PC-3 (cell line): ENCODE data around the gene TRPM1. TPM values are rescaled to one million over a fixed set of nuclear protein-coding genes. Genes with fewer than 3 reads are reported as not detected.

ENCODE experiments used
- ATAC-seq: fragments of 200-7000 bp; cut with Tn5 transposase; 2 replicates; pipeline ENCODE4 v1.9.1; 2020; ENCODE audit warnings: mild to moderate bottlenecking, moderate library complexity
- BruUV-seq: library from RNA; stranded (reverse); fragments of 400-500 nt; replicated peaks from 2 replicates; lab custom pipeline; 2021; lab: Mats Ljungman, UMichigan
- CTCF ChIA-PET: fragments of 300-600 bp; sonication (Branson Sonifier 250); formaldehyde crosslinking; loops from one replicate; lab custom pipeline; 2022; ENCODE audit warnings: antibody characterized with exemption; lab: Charles Lee
- POLR2A ChIA-PET: fragments of 300-600 bp; sonication (Branson Sonifier 250); formaldehyde crosslinking; loops from one replicate; lab custom pipeline; 2022; ENCODE audit warnings: antibody characterized with exemption; ENCODE audit not compliant: unreplicated experiment; lab: Charles Lee
- DNase-seq: peaks from one replicate; pipeline ENCODE4 v3.0.0-alpha.2; 2015
- H2AFZ ChIP-seq: fragments of 300-600 bp; sonication (generic); 2 replicates; pipeline ENCODE4 v1.6.0; 2016; ENCODE audit warnings: antibody characterized with exemption, low read length
- H3F3A ChIP-seq: fragments of 300-600 bp; sonication (generic); one replicate; pipeline ENCODE4 v1.6.0; 2017; ENCODE audit warnings: antibody characterized with exemption, low read length, control low read depth, mild to moderate bottlenecking; ENCODE audit not compliant: unreplicated experiment
- H3K27ac ChIP-seq: fragments of 300-600 bp; sonication (generic); 2 replicates; pipeline ENCODE4 v1.5.1; 2016; ENCODE audit warnings: mild to moderate bottlenecking, low read length
- H3K27me3 ChIP-seq: fragments of 300-600 bp; sonication (generic); 2 replicates; pipeline ENCODE4 v1.6.1; 2016; ENCODE audit warnings: low read length, mixed read lengths
- H3K36me3 ChIP-seq: fragments of 300-600 bp; sonication (generic); 2 replicates; pipeline ENCODE4 v1.6.1; 2016; ENCODE audit warnings: low read depth, mixed run types, low read length, mixed read lengths
- H3K4me1 ChIP-seq: fragments of 300-600 bp; sonication (generic); 2 replicates; pipeline ENCODE4 v1.5.1; 2016; ENCODE audit warnings: low read length; ENCODE audit not compliant: insufficient read depth
- H3K4me2 ChIP-seq: fragments of 300-600 bp; sonication (generic); 2 replicates; pipeline ENCODE4 v1.6.0; 2016; ENCODE audit warnings: low read length
- H3K4me3 ChIP-seq: fragments of 300-600 bp; sonication (generic); 2 replicates; pipeline ENCODE4 v1.5.1; 2016; ENCODE audit warnings: mild to moderate bottlenecking, low read length, mixed read lengths
- H3K79me2 ChIP-seq: fragments of 300-600 bp; sonication (generic); 2 replicates; pipeline ENCODE4 v1.6.1; 2017; ENCODE audit warnings: low read length, mixed read lengths
- H3K9ac ChIP-seq: fragments of 300-600 bp; sonication (generic); 2 replicates; pipeline ENCODE4 v1.6.0; 2016; ENCODE audit warnings: mild to moderate bottlenecking, low read length
- H3K9me2 ChIP-seq: fragments of 300-600 bp; sonication (generic); replicated peaks from 2 replicates; pipeline ENCODE4 v1.6.1; 2016; ENCODE audit warnings: mixed run types, low read length, mixed read lengths
- H3K9me3 ChIP-seq: fragments of 300-600 bp; sonication (generic); 2 replicates; pipeline ENCODE4 v1.6.1; 2016; ENCODE audit warnings: low read length, mixed read lengths
- H4K20me1 ChIP-seq: fragments of 300-600 bp; sonication (generic); 2 replicates; pipeline ENCODE4 v1.6.1; 2016; ENCODE audit warnings: low read length, mixed read lengths
- CTCF ChIP-seq: fragments of 300-600 bp; sonication (generic); conservative IDR thresholded peaks from 2 replicates; pipeline ENCODE4 v1.5.1; 2017; ENCODE audit warnings: antibody characterized with exemption, low read depth, mild to moderate bottlenecking, low read length
- EZH2 ChIP-seq: fragments of 300-600 bp; sonication (generic); IDR thresholded peaks from one replicate; pipeline ENCODE4 v1.6.1; 2017; ENCODE audit warnings: antibody characterized with exemption, mild to moderate bottlenecking, low read length; ENCODE audit not compliant: unreplicated experiment
- EZH2phosphoT487 ChIP-seq: fragments of 300-600 bp; sonication (generic); IDR thresholded peaks from 2 replicates; pipeline ENCODE4 v1.6.1; 2018; ENCODE audit warnings: mild to moderate bottlenecking, antibody characterized with exemption, low read length, borderline replicate concordance
- intact Hi-C: fragments of 100-400 bp; cut with micrococcal nuclease; formaldehyde crosslinking; loops from 2 replicates; pipeline ENCODE4 v1.9.0; 2023
- total RNA-seq: library from RNA; depleted of rRNA; stranded (reverse); fragments of >200 nt; gene quantifications from 2 replicates; pipeline ENCODE4 v1.2.3, GENCODE V29; 2014

The TRPM1 gene
- total RNA-seq, 1 experiment from 2014 or later: not detected

GRCh38 chr15:31035610-31036009 lies 65.9 kb downstream of the TRPM1 start:
- Histone ChIP-seq H3K79me2 (no peaks in the 10 kb centered on the region), H3K36me3 (no peaks in the 10 kb centered on the region), H3K27ac (no peak overlapping the region), H3K9me3 (no peaks in the 10 kb centered on the region), H2AFZ (no peak overlapping the region), H4K20me1 (no peaks in the 10 kb centered on the region), H3K9me2 (no peaks in the 10 kb centered on the region), H3K4me3 (no peak overlapping the region), H3K4me2 (no peak overlapping the region), H3F3A (no peaks in the 10 kb centered on the region), H3K27me3 (peaks cover 12% of the 10 kb centered on the region; the same call in 1 of the 2 replicates), H3K4me1 (no peaks in the 10 kb centered on the region), H3K9ac (no peak overlapping the region)
- no peak for DNase-seq
- intact Hi-C loops: no loop called here
- no peak for ATAC-seq
- POLR2A ChIA-PET: no interaction called here
- BruUV-seq: no TSS peak
- TF ChIP-seq EZH2phosphoT487: no peak
- no peak for TF ChIP-seq CTCF
- no peak for TF ChIP-seq EZH2
- CTCF ChIA-PET: no interaction called here

GRCh38 chr15:31034152-31034551 lies 67.4 kb downstream of the TRPM1 start:
- Histone ChIP-seq H3K4me1 (no peaks in the 10 kb centered on the region), H3K36me3 (no peaks in the 10 kb centered on the region), H2AFZ (no peak overlapping the region), H3K27ac (no peak overlapping the region), H3K27me3 (peaks cover 13% of the 10 kb centered on the region), H3K9me3 (no peaks in the 10 kb centered on the region), H3K4me3 (no peak overlapping the region), H3K9me2 (no peaks in the 10 kb centered on the region), H3K79me2 (no peaks in the 10 kb centered on the region), H3K9ac (no peak overlapping the region), H3K4me2 (no peak overlapping the region), H4K20me1 (no peaks in the 10 kb centered on the region), H3F3A (no peaks in the 10 kb centered on the region)
- no peak for ATAC-seq
- BruUV-seq: no TSS peak
- DNase-seq: peak; percentile 25
- intact Hi-C loops: no loop called here
- TF ChIP-seq EZH2 (no peak), EZH2phosphoT487 (no peak), CTCF (no peak)
- CTCF ChIA-PET: no interaction called here
- POLR2A ChIA-PET: no interaction called here

- H3K4me2 ChIP-seq: no peak overlapping the region
Observed at GRCh38 chr15:31032961-31033371, 68.6 kb downstream of the TRPM1 start.

More at GRCh38 chr15:31032961-31033371, 68.6 kb downstream of the TRPM1 start:
- no peaks in the 10 kb centered on the region for H4K20me1 ChIP-seq
- DNase-seq (no peak), ATAC-seq (no peak)
- H3K27me3 ChIP-seq: peaks cover 21% of the 10 kb centered on the region
- intact Hi-C loops: no loop called here
- no peaks in the 10 kb centered on the region for H3K79me2 ChIP-seq
- no peaks in the 10 kb centered on the region for H3K9me2 ChIP-seq
- H3K9ac ChIP-seq: no peak overlapping the region
- H2AFZ ChIP-seq: no peak overlapping the region
- TF ChIP-seq EZH2 (no peak), CTCF (no peak), EZH2phosphoT487 (no peak)
- ChIA-PET POLR2A (no interaction called here), CTCF (no interaction called here)
- BruUV-seq: no TSS peak
- H3K27ac ChIP-seq: no peak overlapping the region
- H3K4me1 ChIP-seq: no peaks in the 10 kb centered on the region
- H3K4me3 ChIP-seq: no peak overlapping the region
- H3F3A ChIP-seq: no peaks in the 10 kb centered on the region
- H3K9me3 ChIP-seq: no peaks in the 10 kb centered on the region
- H3K36me3 ChIP-seq: no peaks in the 10 kb centered on the region
